HG03175 (cell line): ENCODE data around the gene ZNF335.
"Not testable (repeated sequence)": the region's sequence is repeated elsewhere in the genome, so short reads cannot be mapped to it uniquely, and the experiment has no call there.

Experiments used
- ATAC-seq: cut with Tn5 transposase; IDR thresholded peaks from one replicate; pipeline ENCODE4 v1.9.1; 2021; ENCODE audit warnings: mild to moderate bottlenecking, moderate library complexity; ENCODE audit not compliant: unreplicated experiment

Gene ZNF335

GRCh38 chr20:45918182-45918737, 53.7 kb downstream of the ZNF335 start:
- no peak for ATAC-seq

DNA sequence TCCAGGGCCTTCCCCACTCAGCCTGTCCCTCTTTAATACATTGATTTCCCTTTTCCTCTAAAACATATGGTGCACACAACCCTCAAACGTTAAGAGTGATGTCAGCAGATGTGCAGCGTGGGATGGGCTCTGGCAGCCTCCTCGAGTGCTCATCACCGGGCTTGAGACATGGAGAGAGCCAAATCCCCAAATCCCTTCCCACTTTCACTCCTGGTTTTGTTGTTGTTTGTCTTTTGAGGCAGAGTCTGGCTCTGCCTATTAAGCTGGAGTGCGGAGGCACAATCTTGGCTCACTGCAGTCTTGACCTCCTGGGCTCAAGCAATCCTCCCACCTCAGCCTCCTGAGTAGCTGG, 54.2 kb downstream of the ZNF335 start:
- no peak for ATAC-seq

DNA sequence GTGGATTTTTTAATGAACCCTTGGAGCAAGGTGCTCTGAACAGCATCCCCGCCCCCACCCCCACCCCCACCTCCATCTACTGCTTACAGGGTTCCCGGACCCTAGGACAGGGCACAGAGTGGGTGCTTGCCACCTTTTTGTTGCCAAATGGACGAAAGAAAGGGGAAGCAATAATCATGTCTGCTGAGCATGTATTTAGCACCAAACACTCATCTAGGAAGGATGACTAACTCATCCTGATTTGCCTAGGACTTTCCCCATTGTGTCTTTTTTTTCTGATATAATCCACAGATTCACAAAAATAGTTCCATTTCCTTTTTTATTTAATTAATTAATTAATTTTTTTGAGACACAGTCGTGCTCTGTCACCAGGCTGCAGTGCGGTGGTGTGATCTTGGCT, 58.9 kb downstream of the ZNF335 start:
- no peak for ATAC-seq

- no peak for ATAC-seq
Observed at GRCh38 chr20:45912344-45912682, 59.7 kb downstream of the ZNF335 start.

- ATAC-seq = no peak
Observed at GRCh38 chr20:45911486-45912343, 60.3 kb downstream of the ZNF335 start, which contains the start of gene PLTP. TSS of gene PLTP (minus strand) at chr20:45912155. CDS start at chr20:45911452, 703 bp downstream.

- ATAC-seq = peak; percentile 90
Observed at GRCh38 chr20:45910670-45911485, 61.1 kb downstream of the ZNF335 start.

- ATAC-seq = no peak
Observed at GRCh38 chr20:45909817-45910669, 62.0 kb downstream of the ZNF335 start.

DNA sequence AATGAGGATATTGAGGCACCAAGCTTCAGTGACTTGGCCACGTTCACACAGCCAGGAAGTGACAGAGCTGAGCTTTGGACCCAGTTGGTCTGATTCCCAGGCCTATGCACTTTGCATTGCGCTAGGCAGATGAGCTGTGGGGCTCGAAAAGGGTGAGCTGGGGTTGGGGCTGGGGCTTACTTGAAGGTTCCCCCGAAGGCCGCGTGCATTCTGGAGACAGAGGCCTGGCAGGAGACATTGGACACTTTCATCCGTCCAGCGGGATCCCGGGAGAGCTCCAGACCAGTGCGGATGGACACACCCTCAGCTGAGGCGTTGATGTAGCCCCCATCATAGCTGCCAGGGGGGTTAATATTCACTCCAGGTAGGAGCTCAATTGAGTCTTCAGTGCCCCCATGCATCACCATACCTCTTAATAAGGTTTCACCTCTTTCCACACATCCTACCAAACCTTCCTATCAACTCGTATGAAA, 62.6 kb downstream of the ZNF335 start:
- ATAC-seq = no peak

DNA sequence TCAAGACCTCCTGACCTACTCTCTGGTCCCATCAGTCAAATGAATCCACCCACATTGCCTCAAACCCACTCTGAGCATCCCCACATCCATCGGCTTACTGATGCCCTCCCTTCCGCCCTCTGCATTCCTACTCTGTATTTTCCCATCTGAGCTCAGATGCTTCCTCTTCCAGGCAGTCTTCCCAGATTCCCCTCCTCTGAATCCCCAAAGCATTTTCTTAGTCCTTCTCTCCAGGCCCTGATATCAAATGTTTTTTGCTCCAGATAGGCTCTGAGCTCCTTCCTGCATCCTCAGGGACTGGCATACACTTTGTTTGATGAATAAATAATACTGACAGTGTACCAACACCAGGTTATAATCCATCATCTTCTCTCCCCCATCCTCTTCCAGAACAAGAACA, 63.9 kb downstream of the ZNF335 start:
- ATAC-seq = no peak

GRCh38 chr20:45907219-45907948, 64.6 kb downstream of the ZNF335 start:
- ATAC-seq = no peak

GRCh38 chr20:45905505-45906079, 66.4 kb downstream of the ZNF335 start:
- ATAC-seq = no peak

DNA sequence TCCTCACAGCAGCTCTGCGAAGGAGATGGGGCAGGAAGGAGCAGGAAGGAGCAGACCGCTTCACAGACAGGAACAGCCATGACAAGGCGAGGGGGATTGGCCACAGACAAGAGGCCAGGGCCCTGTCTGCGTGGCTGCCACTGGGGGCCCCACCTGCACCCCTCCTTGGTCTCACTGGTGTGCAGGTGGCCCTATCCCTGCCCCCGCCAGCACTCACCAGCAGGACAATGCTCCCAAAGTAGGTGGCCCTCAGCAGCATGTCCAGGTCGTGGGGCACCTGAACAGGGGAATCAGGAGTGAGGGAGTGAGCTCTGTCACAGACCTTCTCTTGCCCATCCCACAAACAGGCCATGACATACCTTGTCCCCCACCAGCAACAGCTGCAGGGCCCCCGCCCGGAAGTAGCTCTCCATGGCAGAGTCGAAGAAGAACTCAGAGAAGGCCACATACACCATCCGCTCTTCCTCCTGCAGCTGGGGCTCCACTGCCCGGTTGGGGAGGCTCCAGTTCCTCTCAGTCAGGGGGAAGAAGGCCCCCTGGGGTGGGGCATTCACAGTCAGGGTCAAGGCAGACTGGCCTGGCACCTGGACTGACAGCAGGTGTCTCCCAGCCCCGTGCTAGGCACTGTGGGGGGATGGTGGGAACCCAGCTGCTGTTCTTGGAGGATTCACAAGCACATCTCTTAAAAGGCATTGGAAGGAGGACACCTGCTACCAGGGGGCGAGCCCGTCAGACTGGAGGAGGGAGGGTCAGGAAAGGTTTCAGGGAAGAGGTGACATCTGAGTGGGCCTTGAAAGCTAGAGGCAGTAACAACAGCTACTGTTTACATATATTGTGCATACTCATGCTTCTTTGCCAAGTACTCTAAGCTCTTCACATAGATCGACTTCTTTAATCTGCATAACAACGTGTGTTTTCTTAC, 67.2 kb downstream of the ZNF335 start:
- ATAC-seq = no peak

- no peak for ATAC-seq
Observed at GRCh38 chr20:45902199-45902701, 69.8 kb downstream of the ZNF335 start.

- not testable (repeated sequence) for ATAC-seq
Observed at GRCh38 chr20:45901332-45901731, 70.7 kb downstream of the ZNF335 start.

DNA sequence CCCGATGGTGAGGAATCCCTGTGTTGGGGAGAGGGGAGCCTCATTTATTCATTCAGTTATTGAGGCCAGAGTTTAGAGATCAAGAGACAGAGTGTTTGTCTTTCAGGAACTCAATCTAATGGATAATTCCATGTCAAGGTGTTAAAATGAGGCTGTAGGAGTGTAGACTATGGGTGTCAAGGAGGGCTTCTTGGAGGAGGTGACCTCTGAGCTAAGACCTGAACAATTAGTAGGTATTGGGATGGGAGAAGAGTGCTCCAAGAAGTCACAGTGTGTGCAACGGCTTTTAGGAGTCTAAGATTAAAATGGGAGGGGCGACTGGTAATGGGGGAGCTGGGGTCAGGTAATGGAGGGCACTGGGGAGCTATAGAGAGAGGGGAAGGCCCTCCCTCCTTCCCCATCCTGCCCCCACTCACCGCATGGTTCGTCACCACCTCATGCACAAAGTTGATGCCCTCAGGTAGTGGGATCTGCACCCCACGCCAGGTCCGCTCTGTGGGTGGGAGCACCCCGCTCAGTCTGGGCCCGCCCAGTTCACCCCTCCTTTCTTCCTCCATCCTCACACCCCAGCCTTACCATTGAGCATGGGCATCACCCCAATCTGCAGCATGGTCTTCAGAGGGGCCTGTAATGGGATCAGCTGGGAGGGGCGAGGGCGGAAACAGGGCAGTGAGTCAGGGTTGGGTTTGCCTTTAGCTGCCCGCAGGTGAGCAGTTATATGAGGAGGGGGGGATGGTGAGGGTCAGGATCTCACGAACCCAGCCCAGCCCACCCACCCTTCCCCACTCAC, 72.8 kb downstream of the ZNF335 start:
- no peak for ATAC-seq
